IPS-18c (cell line): ENCODE results near the gene LHPP.

Experiments used
- H3K4me3 ChIP-seq: 2 replicates; pipeline ENCODE4 v1.7.0; 2013; ENCODE audit warnings: low read depth, mild to moderate bottlenecking, low read length, moderate library complexity; ENCODE audit not compliant: insufficient read depth
- H3K9me3 ChIP-seq: one replicate; pipeline ENCODE4 v1.6.1; 2013; ENCODE audit warnings: mild to moderate bottlenecking, low read length, moderate library complexity; ENCODE audit not compliant: control insufficient read depth, insufficient read depth

Gene LHPP

GRCh38 chr10:124621637-124622036 lies 160.0 kb downstream of the LHPP start:
- no peak overlapping the region for H3K4me3 ChIP-seq
- H3K9me3 ChIP-seq = peaks cover 2% of the 10 kb centered on the region

GRCh38 chr10:124622158-124622557 lies 160.5 kb downstream of the LHPP start:
- H3K4me3 ChIP-seq = no peak overlapping the region
- H3K9me3 ChIP-seq = peaks cover 2% of the 10 kb centered on the region

- no peaks in the 10 kb centered on the region for H3K9me3 ChIP-seq
- no peak overlapping the region for H3K4me3 ChIP-seq
Measured at GRCh38 chr10:124622866-124623536, 161.4 kb downstream of the LHPP start.

GRCh38 chr10:124624006-124624405 lies 162.4 kb downstream of the LHPP start:
- Histone ChIP-seq H3K4me3 (no peak overlapping the region), H3K9me3 (no peaks in the 10 kb centered on the region)

- H3K4me3 ChIP-seq = no peak overlapping the region
- no peaks in the 10 kb centered on the region for H3K9me3 ChIP-seq
Measured at GRCh38 chr10:124624466-124624865, 162.8 kb downstream of the LHPP start.

GRCh38 chr10:124624895-124625294 lies 163.3 kb downstream of the LHPP start:
- Histone ChIP-seq H3K9me3 (no peaks in the 10 kb centered on the region), H3K4me3 (no peak overlapping the region)

- no peaks in the 10 kb centered on the region for H3K9me3 ChIP-seq
Measured at GRCh38 chr10:124625831-124626238, 164.2 kb downstream of the LHPP start.

GRCh38 chr10:124626759-124627380 lies 165.2 kb downstream of the LHPP start:
- Histone ChIP-seq H3K9me3 (no peaks in the 10 kb centered on the region), H3K4me3 (no peak overlapping the region)

More at GRCh38 chr10:124625831-124626238, 164.2 kb downstream of the LHPP start:
- H3K4me3 ChIP-seq = no peak overlapping the region

GRCh38 chr10:124627866-124628675 lies 166.4 kb downstream of the LHPP start:
- H3K4me3 ChIP-seq = no peak overlapping the region
- no peaks in the 10 kb centered on the region for H3K9me3 ChIP-seq

GRCh38 chr10:124628676-124629021 lies 167.0 kb downstream of the LHPP start:
- Histone ChIP-seq H3K4me3 (no peak overlapping the region), H3K9me3 (no peaks in the 10 kb centered on the region)

- Histone ChIP-seq H3K9me3 (no peaks in the 10 kb centered on the region), H3K4me3 (no peak overlapping the region)
Measured at GRCh38 chr10:124629415-124629814, 167.8 kb downstream of the LHPP start.

GRCh38 chr10:124629842-124630241 lies 168.2 kb downstream of the LHPP start:
- no peaks in the 10 kb centered on the region for H3K9me3 ChIP-seq
- H3K4me3 ChIP-seq = no peak overlapping the region

GRCh38 chr10:124630551-124630950 lies 168.9 kb downstream of the LHPP start:
- no peak overlapping the region for H3K4me3 ChIP-seq

GRCh38 chr10:124632064-124632531 lies 170.5 kb downstream of the LHPP start:
- no peak overlapping the region for H3K4me3 ChIP-seq
- no peaks in the 10 kb centered on the region for H3K9me3 ChIP-seq

More at GRCh38 chr10:124630551-124630950, 168.9 kb downstream of the LHPP start:
- H3K9me3 ChIP-seq = no peaks in the 10 kb centered on the region

- Histone ChIP-seq H3K9me3 (no peaks in the 10 kb centered on the region), H3K4me3 (no peak overlapping the region)
Measured at GRCh38 chr10:124632566-124632965, 170.9 kb downstream of the LHPP start.

- Histone ChIP-seq H3K9me3 (peaks cover 2% of the 10 kb centered on the region), H3K4me3 (no peak overlapping the region)
Measured at GRCh38 chr10:124636271-124636995, 174.8 kb downstream of the LHPP start.

GRCh38 chr10:124637091-124637700 lies 175.6 kb downstream of the LHPP start:
- H3K9me3 ChIP-seq = peaks cover 2% of the 10 kb centered on the region
- H3K4me3 ChIP-seq = no peak overlapping the region
